GM04503 (cell line): ENCODE data around the gene RINL.

ENCODE experiments used
- DNase-seq: peaks from one replicate; pipeline ENCODE4 v3.0.0-alpha.2; 2012; ENCODE audit warnings: low read depth

The RINL gene

DNA sequence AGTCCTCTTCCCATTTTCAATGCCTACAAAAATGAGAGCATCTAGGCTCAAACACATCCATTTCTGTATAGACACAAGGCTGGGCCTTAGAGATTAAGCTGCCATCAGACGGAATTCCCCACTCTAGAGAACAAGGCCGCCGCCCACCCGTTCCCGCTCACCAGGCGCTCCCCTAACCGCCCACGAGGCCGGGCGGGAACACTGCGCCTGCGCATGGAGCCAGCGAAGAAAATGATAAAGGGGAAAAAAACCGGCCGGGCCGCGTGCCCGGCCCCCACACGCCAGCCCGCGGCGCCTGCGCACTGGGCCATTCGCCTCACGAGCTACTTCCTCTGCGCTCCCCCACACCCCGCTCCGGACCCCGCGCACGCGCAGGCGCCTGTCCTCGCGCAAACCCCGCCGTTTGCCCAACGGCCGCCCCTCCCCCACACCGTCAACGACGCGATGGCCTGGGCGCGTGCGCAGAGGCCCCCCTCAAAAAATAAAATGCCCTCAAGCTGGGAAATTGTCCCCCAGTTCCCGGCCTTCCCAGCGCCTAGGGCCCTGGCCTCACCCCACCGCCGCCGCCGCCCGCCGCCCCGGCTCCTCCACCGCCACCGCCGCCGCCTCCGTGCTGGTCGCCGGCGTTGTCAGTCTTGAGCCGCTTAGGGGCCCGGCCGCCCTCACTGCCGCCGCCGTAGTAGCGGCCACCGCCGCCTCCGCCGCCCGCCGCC is 28.8 kb downstream of the RINL start:
- peak; percentile 54 for DNase-seq

DNA sequence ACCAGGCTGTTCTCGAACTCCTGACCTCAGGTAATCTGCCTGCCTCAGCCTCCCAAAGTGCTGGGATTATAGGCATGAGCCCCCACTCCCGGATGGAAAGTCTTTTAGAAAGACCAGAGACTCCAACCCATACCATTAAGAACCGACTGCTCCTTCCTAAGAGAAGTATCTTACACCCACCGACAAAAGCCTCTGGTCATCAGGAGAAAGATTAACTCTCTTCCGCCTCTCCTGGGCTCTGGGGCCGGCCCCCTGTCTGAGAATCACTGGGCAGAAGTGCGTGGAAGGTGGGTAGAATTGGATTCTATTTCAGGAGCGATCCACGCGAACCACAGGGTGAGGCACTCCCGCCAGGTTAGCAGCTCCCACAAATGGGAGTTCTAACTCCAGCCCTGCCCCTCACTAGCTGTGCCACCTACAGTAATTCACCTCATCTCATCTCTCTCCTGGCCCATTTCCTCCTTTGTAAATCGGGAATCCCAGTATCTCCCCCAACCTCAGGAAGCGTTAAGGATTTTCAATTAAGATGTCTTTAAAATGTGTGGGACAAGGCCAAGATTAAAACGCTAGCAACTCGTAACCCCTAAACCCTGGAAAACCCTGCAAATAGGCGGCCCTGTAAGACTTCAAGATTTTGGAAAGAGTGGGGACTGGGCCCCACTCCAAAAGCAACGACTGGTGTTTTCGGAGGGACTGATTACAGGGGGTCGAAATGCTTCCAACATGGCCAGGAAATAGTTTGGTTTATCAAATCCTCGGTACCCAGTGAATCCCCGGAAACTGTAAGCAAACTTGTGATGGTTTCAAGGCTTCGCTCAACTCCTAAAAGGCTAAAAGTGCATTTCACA is 29.6 kb downstream of the RINL start:
- DNase-seq = no peak

DNA sequence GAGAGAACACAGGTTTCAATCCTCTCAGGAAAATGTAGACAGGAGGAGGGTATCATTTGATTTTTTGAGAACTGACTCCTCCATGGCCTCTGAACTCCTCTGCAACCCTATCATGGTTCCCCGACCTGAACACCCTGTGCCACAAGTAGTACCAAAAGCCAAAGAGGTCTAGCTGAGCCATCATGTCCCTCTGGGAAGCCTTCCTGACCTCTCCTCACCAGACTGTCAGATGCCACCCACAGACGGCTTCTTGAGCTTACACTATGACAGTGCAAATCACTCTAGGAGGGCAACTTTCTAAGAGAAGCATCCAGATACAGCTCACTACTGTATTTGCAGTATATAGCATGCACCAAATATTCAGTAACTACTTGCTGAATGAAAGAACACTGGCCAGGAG is 32.0 kb downstream of the RINL start:
- no peak for DNase-seq

DNA sequence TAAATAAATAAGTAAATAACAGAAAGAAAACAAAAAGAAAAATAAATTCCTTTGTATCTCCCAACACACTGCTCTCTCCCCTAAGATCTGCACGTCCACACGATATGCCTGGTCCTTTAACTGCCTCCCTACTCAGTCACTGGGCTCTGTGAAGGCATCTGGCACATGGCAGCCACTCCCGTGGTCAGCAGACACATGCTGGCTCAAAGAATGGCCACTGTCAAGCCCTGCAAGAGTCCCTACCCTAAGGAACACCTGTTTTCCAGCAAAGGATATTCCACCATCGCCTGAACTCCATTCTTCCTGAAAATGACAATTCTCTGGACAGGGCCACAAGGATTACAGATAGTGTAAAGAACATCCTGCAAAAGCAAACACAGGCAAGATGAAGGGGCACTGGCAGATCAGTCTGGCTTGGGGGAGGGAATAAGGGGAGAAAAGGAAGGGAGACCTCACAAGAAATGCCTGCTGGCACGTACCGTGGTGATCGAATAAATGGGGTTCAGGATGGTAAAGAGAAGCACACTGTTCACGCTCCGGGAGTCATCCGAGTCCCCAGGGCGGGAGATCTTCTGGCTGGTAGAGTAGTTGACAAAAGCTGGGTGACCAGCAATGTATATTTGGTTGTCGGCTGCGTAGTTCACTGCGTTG is 32.6 kb downstream of the RINL start:
- DNase-seq = no peak

GRCh38 chr19:38844093-38844686 is 33.9 kb downstream of the RINL start:
- DNase-seq = no peak

GRCh38 chr19:38843175-38843758 is 34.8 kb downstream of the RINL start:
- no peak for DNase-seq

- no peak for DNase-seq
Measured at GRCh38 chr19:38842439-38843174, 35.5 kb downstream of the RINL start.

GRCh38 chr19:38841787-38842438 is 36.2 kb downstream of the RINL start:
- no peak for DNase-seq

- no peak for DNase-seq
Measured at GRCh38 chr19:38841180-38841766, 36.8 kb downstream of the RINL start.

GRCh38 chr19:38840583-38840968 is 37.5 kb downstream of the RINL start:
- DNase-seq = no peak

- DNase-seq = no peak
Measured at GRCh38 chr19:38839816-38840582, 38.1 kb downstream of the RINL start.

DNA sequence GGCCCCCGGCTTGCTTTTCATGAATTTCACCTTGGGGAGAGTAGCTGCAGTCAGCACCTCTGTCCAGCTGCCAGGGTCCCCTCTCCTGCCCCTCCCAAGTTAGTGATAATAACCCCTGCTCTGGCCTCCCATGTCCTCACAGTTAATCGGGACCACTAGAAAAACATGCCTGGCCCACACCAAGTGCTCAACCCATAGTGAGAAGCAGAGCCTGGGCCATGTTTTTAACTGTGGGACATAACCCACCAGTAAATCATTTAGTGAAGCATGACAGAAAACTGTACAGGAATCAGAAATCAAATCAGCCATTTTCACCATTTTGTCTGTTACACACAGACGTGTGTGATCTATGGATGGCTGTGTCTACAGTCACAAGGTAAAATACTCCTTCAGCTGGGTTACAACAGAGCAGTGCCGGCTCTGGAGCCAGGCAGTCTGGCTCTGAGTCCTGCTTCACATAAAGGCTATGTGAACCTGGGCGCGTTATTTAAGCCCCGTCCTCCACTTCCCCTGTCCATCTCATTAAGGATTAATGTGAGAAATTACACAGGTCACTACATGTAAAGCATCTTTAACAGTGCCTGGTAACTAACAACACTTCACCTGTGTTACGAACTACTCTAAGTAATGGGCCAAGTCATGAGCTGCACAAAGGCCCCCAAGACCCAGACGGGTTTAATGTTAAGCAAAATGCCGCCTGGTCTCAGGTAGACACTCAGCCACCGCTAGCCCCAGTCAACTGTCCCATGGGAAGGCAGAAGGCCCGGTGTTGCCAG is 38.9 kb downstream of the RINL start:
- no peak for DNase-seq

DNA sequence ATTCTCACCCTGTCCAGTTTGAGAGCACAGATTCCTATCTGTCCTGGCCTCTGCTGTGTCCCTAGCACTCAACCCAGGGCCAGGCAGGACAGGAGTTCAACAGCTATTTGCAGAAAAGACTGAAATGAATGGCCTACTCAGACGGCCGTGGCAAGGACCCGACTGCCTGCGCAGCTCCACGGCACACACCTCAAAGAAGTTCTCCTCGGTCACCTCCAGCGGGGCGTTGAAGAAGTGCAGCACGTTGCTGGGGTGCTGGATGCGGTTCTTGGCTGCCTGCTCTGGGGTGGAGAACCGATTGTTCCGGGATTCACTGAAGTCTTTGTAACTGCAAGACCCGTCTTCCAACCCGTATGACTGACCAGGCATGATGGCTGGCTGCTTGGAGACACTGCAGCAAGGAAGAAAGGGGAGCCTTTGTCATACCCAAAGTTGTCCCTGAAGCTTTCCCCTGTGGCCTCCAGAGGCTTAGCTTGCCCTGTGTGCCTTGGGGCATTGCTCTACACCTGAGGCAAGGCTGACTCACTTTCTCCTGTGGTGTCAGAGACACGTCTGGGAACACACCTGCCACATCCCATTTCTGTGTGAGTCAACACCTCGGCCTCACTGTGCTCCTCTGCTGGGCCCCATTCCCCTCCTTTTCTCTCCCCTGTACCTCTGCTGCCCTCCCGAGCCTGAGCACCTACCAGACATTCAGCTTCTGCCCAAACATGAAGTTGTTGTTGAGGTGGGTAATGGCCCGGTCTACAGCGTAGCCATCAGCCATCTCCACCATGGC is 39.7 kb downstream of the RINL start:
- DNase-seq = no peak

DNA sequence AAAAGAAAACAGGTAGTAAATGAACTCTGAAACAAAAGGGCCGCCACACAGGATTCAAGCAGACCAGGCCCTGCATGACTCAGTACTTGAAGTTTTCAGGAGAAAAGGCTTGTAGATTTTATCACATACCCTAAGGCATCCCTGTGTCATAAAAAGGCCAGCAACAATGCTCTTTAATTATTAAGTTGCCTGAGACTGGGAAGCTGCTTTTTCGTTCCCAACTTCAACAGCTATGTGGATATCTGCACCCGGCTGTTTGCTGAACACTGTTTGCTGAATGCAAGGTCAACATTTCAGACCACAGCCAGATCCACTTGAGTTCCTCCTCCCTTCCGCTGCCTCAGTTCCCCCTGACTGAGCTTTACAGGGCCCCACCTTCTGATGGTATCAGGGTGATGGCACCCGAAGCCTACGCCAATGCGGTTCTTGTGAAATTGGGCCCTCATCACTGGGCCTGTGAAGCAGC is 40.4 kb downstream of the RINL start:
- DNase-seq = no peak

DNA sequence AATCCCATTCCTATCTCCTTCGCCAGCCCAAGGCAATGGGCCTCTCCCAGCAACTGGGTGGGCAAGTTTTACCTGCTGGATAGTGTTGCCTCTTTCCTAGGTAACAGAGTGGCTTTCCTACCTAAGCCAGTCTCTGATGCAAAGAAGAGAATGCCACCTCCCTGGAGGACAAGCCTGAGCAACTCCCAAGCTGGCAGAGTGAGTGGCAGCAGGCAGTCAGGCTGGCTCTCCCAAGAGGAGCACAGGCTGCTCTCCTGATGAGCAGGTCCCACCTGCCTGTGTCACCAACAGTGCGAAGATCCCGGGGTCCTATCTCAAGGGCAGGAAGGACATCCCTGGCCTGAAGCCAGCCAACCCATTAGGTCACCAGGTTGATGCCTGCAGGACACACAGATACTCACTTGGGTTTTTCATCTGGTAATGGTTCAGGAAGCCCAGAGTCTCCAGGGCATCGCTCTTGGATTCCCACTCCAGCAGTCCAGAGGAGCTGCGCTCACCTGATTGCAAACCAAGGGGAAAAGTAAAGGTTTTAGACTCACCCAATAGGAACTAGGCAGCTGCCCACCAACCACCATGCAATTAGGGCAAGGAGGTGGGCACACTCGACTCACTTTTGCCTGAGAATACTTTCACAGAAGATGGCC is 41.0 kb downstream of the RINL start:
- DNase-seq = no peak

- no peak for DNase-seq
Measured at GRCh38 chr19:38836159-38836982, 41.7 kb downstream of the RINL start.

DNA sequence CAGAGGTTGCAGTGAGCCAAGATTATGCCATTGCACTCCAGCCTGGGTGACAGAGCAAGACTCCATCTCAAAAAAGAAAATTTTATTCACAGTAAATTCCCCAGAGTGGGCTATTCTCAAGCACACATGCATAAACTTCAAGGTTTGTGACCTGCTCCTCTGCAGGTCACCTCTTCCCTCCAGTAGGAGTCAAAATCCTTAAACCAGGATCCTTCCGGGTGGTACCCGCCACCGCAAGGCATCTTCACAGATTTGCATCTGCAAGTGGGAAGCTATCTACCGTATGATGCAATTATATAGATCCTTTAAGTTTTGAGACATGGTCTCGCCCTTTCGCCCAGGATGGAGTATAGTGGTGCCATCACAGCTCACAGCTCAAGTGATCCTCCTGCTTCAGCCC is 43.5 kb downstream of the RINL start:
- no peak for DNase-seq
